Stomach (tissue), 4 donors: ENCODE measurements around the gene DOCK1.

ENCODE experiments used
- CTCF ChIP-seq, 7 experiments: fragments of 450-650 bp in 4 of 7; fragments of 200-600 bp in 3 of 7; sonication (generic) in 3 of 7; IDR thresholded peaks; one replicate each; pipeline ENCODE4 v1.5.1; 2016 to 2019; ENCODE audit warnings: antibody characterized with exemption in 7 of 7, control low read depth in 2 of 7, mild to moderate bottlenecking in 1 of 7
- POLR2AphosphoS5 ChIP-seq, 3 donors: sonication (generic); formaldehyde crosslinking; IDR thresholded peaks; one replicate each; pipeline ENCODE4 v1.6.1; 2016; ENCODE audit warnings: antibody characterized with exemption in 3 of 3

- TF ChIP-seq CTCF (IDR thresholded peaks at IDR 0.05) (no peak), POLR2AphosphoS5 (IDR thresholded peaks at IDR 0.05) (no peak)
Measured at GRCh38 chr10:127194111-127194510, 288.9 kb downstream of the DOCK1 start.
